HG02571 (cell line): ENCODE data around the gene PPP1R13B.

ENCODE experiments used
- ATAC-seq: cut with Tn5 transposase; IDR thresholded peaks from one replicate; pipeline ENCODE4 v1.9.1; 2021; ENCODE audit warnings: mild to moderate bottlenecking, moderate library complexity; ENCODE audit not compliant: unreplicated experiment

Gene PPP1R13B

GRCh38 chr14:103716091-103716801 lies 131.1 kb downstream of the PPP1R13B start:
- no peak for ATAC-seq

GRCh38 chr14:103715052-103716000 lies 132.0 kb downstream of the PPP1R13B start, which contains the start of the genes XRCC3 and ZFYVE21:
Gene XRCC3, minus strand, starts transcription at chr14:103715451. Its CDS starts 4,364 bp downstream, at chr14:103711087.
Gene ZFYVE21, plus strand, starts transcription at chr14:103715810. Its CDS starts 32 bp downstream, at chr14:103715842.
- ATAC-seq = peak; percentile 94

- ATAC-seq = no peak
Measured at GRCh38 chr14:103714063-103714724, 133.2 kb downstream of the PPP1R13B start.

GRCh38 chr14:103713304-103714062 lies 133.9 kb downstream of the PPP1R13B start:
- ATAC-seq = no peak

- ATAC-seq = no peak
Measured at GRCh38 chr14:103712633-103713247, 134.6 kb downstream of the PPP1R13B start.

- no peak for ATAC-seq
Measured at GRCh38 chr14:103711516-103712431, 135.6 kb downstream of the PPP1R13B start.

GRCh38 chr14:103710771-103711377 lies 136.5 kb downstream of the PPP1R13B start:
- no peak for ATAC-seq

- no peak for ATAC-seq
Measured at GRCh38 chr14:103709814-103710213, 137.6 kb downstream of the PPP1R13B start.

GRCh38 chr14:103708750-103709187 lies 138.6 kb downstream of the PPP1R13B start:
- no peak for ATAC-seq

GRCh38 chr14:103707329-103708263 lies 139.8 kb downstream of the PPP1R13B start:
- no peak for ATAC-seq

- no peak for ATAC-seq
Measured at GRCh38 chr14:103706551-103707328, 140.6 kb downstream of the PPP1R13B start.

GRCh38 chr14:103705504-103706284 lies 141.7 kb downstream of the PPP1R13B start:
- no peak for ATAC-seq

- no peak for ATAC-seq
Measured at GRCh38 chr14:103705118-103705503, 142.3 kb downstream of the PPP1R13B start.

GRCh38 chr14:103704708-103705107 lies 142.7 kb downstream of the PPP1R13B start:
- no peak for ATAC-seq

- no peak for ATAC-seq
Measured at GRCh38 chr14:103703433-103704385, 143.7 kb downstream of the PPP1R13B start.
